Tibial nerve (tissue), 3 donors: ENCODE results near the gene AGXT.

Experiments used
- POLR2A ChIP-seq, 2 donors: fragments of 450-650 bp; IDR thresholded peaks; one replicate each; pipeline ENCODE4 v1.6.1; 2017; ENCODE audit warnings: antibody characterized with exemption in 2 of 2, mild to moderate bottlenecking in 2 of 2, moderate library complexity in 2 of 2
- TF ChIP-seq, protein P1 (sequence below), 5 experiments: fragments of 200-600 bp in 3 of 5; fragments of 450-650 bp in 2 of 5; sonication (generic) in 3 of 5; IDR thresholded peaks; one replicate each; pipeline ENCODE4 v1.5.1; 2016 to 2019; ENCODE audit warnings: antibody characterized with exemption in 5 of 5, mild to moderate bottlenecking in 3 of 5, moderate library complexity in 2 of 5

GRCh38 chr2:240903191-240904060 lies 34.8 kb downstream of the AGXT start:
- TF ChIP-seq, protein P1, sequence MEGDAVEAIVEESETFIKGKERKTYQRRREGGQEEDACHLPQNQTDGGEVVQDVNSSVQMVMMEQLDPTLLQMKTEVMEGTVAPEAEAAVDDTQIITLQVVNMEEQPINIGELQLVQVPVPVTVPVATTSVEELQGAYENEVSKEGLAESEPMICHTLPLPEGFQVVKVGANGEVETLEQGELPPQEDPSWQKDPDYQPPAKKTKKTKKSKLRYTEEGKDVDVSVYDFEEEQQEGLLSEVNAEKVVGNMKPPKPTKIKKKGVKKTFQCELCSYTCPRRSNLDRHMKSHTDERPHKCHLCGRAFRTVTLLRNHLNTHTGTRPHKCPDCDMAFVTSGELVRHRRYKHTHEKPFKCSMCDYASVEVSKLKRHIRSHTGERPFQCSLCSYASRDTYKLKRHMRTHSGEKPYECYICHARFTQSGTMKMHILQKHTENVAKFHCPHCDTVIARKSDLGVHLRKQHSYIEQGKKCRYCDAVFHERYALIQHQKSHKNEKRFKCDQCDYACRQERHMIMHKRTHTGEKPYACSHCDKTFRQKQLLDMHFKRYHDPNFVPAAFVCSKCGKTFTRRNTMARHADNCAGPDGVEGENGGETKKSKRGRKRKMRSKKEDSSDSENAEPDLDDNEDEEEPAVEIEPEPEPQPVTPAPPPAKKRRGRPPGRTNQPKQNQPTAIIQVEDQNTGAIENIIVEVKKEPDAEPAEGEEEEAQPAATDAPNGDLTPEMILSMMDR (IDR thresholded peaks at IDR 0.05), result no peak
- TF ChIP-seq POLR2A (IDR thresholded peaks at IDR 0.05), result no peak
